B cell (primary cell): Measurements from ENCODE around the gene ARMC9. TPM values are rescaled to one million over a fixed set of nuclear protein-coding genes. Genes with fewer than 3 reads are reported as not detected.

Experiments
- ATAC-seq: fragments of 200-7000 bp; cut with Tn5 transposase; one replicate; pipeline ENCODE4 v1.10.0; 2021; ENCODE audit warnings: low read depth, mild to moderate bottlenecking, moderate number of reproducible peaks, moderate library complexity
- CTCF ChIA-PET: fragments of 350-600 bp; sonication (Branson Sonifier 250); formaldehyde crosslinking; loops from one replicate; lab custom pipeline; 2021; ENCODE audit warnings: antibody characterized with exemption, inconsistent platforms; lab: Charles Lee
- POLR2A ChIA-PET: fragments of 350-600 bp; sonication (Branson Sonifier 250); formaldehyde crosslinking; loops from one replicate; lab custom pipeline; 2021; ENCODE audit warnings: antibody characterized with exemption; lab: Charles Lee
- DNase-seq: peaks from one replicate; pipeline ENCODE4 v3.0.0; 2013
- H2AFZ ChIP-seq: 2 replicates; pipeline ENCODE4 v1.6.1; 2012; ENCODE audit warnings: mild to moderate bottlenecking, low read depth, low read length; ENCODE audit not compliant: insufficient read depth, poor library complexity, severe bottlenecking
- H3K27ac ChIP-seq, 2 donors: 1 replicate in 1 of 2; 2 replicates in 1 of 2; pipeline ENCODE4 v1.5.1; 2012 to 2013; ENCODE audit warnings: low read length in 2 of 2, mild to moderate bottlenecking in 2 of 2, moderate library complexity in 1 of 2
- H3K27me3 ChIP-seq, 4 experiments: fragments of 200-600 bp in 1 of 4; sonication (generic) in 1 of 4; replicated peaks in 1 of 4; 1 replicate in 2 of 4; 2 replicates in 2 of 4; pipeline versions ENCODE4 v1.6.1 to v1.7.0; 2013 to 2016; ENCODE audit warnings: low read length in 3 of 4, mild to moderate bottlenecking in 2 of 4, mixed read lengths in 1 of 4, moderate library complexity in 1 of 4; ENCODE audit not compliant: insufficient read depth in 4 of 4, control insufficient read depth in 3 of 4; ENCODE audit errors: control extremely low read depth in 1 of 4
- H3K36me3 ChIP-seq, 2 experiments: replicated peaks in 1 of 2; 1 replicate in 1 of 2; 2 replicates in 1 of 2; pipeline versions ENCODE4 v1.6.1 to v1.7.1; 2013; ENCODE audit warnings: low read length in 1 of 2; ENCODE audit not compliant: insufficient read depth in 2 of 2, control insufficient read depth in 1 of 2; ENCODE audit errors: control extremely low read depth in 1 of 2, extremely low read depth in 1 of 2
- H3K4me1 ChIP-seq, 2 donors: fragments of 200-600 bp in 1 of 2; sonication (generic) in 1 of 2; 1 replicate in 1 of 2; 2 replicates in 1 of 2; pipeline versions ENCODE4 v1.5.1 to v1.6.1; 2013 to 2017; ENCODE audit warnings: low read length in 2 of 2; ENCODE audit not compliant: control insufficient read depth in 2 of 2, insufficient read depth in 2 of 2
- H3K4me2 ChIP-seq: replicated peaks from 2 replicates; pipeline ENCODE3; 2012; ENCODE audit warnings: mild to moderate bottlenecking, low read depth, low read length; ENCODE audit not compliant: poor library complexity, severe bottlenecking
- H3K4me3 ChIP-seq, 5 experiments: fragments of 200-600 bp in 1 of 5; sonication (generic) in 1 of 5; 1 replicate in 3 of 5; 2 replicates in 2 of 5; pipeline versions ENCODE4 v1.5.1 to v1.7.0; 2011 to 2016; ENCODE audit warnings: low read length in 4 of 5, mild to moderate bottlenecking in 4 of 5, low read depth in 2 of 5, control low read depth in 1 of 5, moderate library complexity in 1 of 5; ENCODE audit not compliant: insufficient read depth in 1 of 5; ENCODE audit errors: control extremely low read depth in 1 of 5, extremely low read depth in 1 of 5
- H3K79me2 ChIP-seq: fragments of 200-600 bp; sonication (generic); one replicate; pipeline ENCODE4 v1.6.0; 2016; ENCODE audit warnings: low read length; ENCODE audit not compliant: control insufficient read depth, insufficient read depth
- H3K9ac ChIP-seq: fragments of 200-600 bp; sonication (generic); 2 replicates; pipeline ENCODE4 v1.6.1; 2017; ENCODE audit warnings: mild to moderate bottlenecking, low read length, moderate library complexity
- H3K9me3 ChIP-seq, 3 donors: one replicate each; pipeline versions ENCODE4 v1.6.1 to v1.7.1; 2013; ENCODE audit warnings: low read length in 2 of 3; ENCODE audit not compliant: control insufficient read depth in 2 of 3, insufficient read depth in 1 of 3; ENCODE audit errors: control extremely low read depth in 1 of 3
- H4K20me1 ChIP-seq: 2 replicates; pipeline ENCODE4 v1.6.0; 2012; ENCODE audit warnings: mild to moderate bottlenecking, low read length; ENCODE audit not compliant: insufficient read depth, control insufficient read depth, poor library complexity, severe bottlenecking
- H3K27ac Mint-ChIP-seq: one replicate; pipeline ENCODE4 v1.8.0; 2021; ENCODE audit warnings: mixed read lengths
- H3K27me3 Mint-ChIP-seq: one replicate; pipeline ENCODE4 v1.8.0; 2021; ENCODE audit warnings: mixed read lengths
- H3K4me1 Mint-ChIP-seq: one replicate; pipeline ENCODE4 v1.8.0; 2021; ENCODE audit warnings: mixed read lengths
- H3K4me3 Mint-ChIP-seq: one replicate; pipeline ENCODE4 v1.8.0; 2021; ENCODE audit warnings: mixed read lengths
- H3K9me3 Mint-ChIP-seq: one replicate; pipeline ENCODE4 v1.8.0; 2022; ENCODE audit warnings: mixed read lengths; ENCODE audit not compliant: insufficient read depth
- EZH2 ChIP-seq: IDR thresholded peaks from 2 replicates; pipeline ENCODE4 v1.6.1; 2012; ENCODE audit warnings: borderline replicate concordance, low read depth, mild to moderate bottlenecking, moderate library complexity, low read length; ENCODE audit not compliant: insufficient read depth, poor library complexity, severe bottlenecking
- WGBS: methylation state at CpG from one replicate; pipeline ENCODE4 v1.1.5; 2013; ENCODE audit warnings: missing lambda C conversion rate; ENCODE audit not compliant: insufficient coverage; 5-methylcytosine and 5-hydroxymethylcytosine counted together
- intact Hi-C: fragments of 100-400 bp; cut with micrococcal nuclease; formaldehyde crosslinking; loops from one replicate; pipeline ENCODE4 v1.10.0; 2022
- polyA plus RNA-seq: library from polyadenylated mRNA; depleted of rRNA; stranded (reverse); fragments of >200 nt; gene quantifications from 2 replicates; pipeline ENCODE4 v1.2.3, GENCODE V29; 2012
- total RNA-seq, 2 donors: library from RNA; stranded (reverse); fragments of 120-200 nt in 1 of 2; gene quantifications; 1 replicate in 1 of 2; 2 replicates in 1 of 2; pipeline versions ENCODE4 v1.2.3 to v1.2.4, GENCODE V29; 2013 to 2022
- TF ChIP-seq, protein P1 (sequence below): fragments of 200-600 bp; IDR thresholded peaks from one replicate; pipeline ENCODE4 v1.8.0; 2022; ENCODE audit warnings: antibody characterized with exemption, mild to moderate bottlenecking

ARMC9 gene
- total and polyA plus RNA-seq, 2 donors (not counting 1 experiment from before 2014, with no cell fraction given): 0.40 to 5.4 TPM

DNA sequence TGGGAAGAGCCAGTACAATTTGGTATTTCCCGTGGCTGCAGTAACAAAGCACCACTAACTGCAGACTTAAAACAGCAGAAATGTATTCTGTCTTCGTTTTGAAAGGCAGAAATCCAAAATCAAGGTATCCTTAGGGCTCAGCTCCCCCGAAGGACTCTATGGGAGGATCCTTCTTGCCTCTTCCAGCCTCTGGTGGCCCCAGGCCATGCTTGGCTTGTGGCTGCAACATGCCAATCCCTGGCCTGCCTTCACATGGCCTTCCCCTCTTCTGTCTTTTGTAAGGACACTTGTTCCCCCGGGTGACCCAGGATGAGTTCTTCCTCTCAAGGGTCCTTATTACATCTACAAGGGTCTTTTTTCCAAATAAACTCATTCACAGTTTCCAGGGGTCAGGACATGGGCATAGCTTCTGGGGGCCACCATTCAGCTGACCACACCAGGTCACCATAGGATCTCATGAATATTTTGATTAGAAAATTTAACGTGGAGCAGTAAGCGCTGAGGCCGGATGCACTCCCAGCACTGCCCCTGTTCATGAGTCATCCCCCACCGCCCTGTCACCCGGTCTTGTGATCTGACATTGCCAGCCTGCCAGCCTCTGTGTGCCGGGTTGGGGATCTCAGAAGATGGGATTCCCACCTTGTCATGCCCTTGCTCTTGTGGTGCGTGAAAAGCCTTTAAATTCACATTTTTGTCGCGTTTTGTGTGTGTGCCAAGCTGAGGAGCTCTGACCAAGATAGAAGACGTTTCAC, 135.9 kb downstream of the ARMC9 start:
- no peak for ATAC-seq
- Mint-ChIP-seq H3K4me3 (no peak overlapping the region), H3K4me1 (no peaks in the 10 kb centered on the region), H3K27me3 (no peaks in the 10 kb centered on the region), H3K9me3 (no peaks in the 10 kb centered on the region), H3K27ac (no peak overlapping the region)
- no peak overlapping the region for H2AFZ ChIP-seq
- no peaks in the 10 kb centered on the region for H3K27me3 ChIP-seq
- H3K9ac ChIP-seq: no peak overlapping the region
- H3K4me3 ChIP-seq: no peak overlapping the region
- H3K4me2 ChIP-seq: no peak overlapping the region
- no peaks in the 10 kb centered on the region for H3K4me1 ChIP-seq
- no peaks in the 10 kb centered on the region for H4K20me1 ChIP-seq
- WGBS: 94% methylated on average over 14 of the region's 14 CpGs
- TF ChIP-seq, protein P1, sequence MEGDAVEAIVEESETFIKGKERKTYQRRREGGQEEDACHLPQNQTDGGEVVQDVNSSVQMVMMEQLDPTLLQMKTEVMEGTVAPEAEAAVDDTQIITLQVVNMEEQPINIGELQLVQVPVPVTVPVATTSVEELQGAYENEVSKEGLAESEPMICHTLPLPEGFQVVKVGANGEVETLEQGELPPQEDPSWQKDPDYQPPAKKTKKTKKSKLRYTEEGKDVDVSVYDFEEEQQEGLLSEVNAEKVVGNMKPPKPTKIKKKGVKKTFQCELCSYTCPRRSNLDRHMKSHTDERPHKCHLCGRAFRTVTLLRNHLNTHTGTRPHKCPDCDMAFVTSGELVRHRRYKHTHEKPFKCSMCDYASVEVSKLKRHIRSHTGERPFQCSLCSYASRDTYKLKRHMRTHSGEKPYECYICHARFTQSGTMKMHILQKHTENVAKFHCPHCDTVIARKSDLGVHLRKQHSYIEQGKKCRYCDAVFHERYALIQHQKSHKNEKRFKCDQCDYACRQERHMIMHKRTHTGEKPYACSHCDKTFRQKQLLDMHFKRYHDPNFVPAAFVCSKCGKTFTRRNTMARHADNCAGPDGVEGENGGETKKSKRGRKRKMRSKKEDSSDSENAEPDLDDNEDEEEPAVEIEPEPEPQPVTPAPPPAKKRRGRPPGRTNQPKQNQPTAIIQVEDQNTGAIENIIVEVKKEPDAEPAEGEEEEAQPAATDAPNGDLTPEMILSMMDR: no peak
- no peak for TF ChIP-seq EZH2
- H3K9me3 ChIP-seq: no peaks in the 10 kb centered on the region
- no peak for DNase-seq
- CTCF ChIA-PET: no interaction called here
- no peaks in the 10 kb centered on the region for H3K79me2 ChIP-seq
- POLR2A ChIA-PET: no interaction called here
- intact Hi-C loops: no loop called here
- H3K36me3 ChIP-seq: no peaks in the 10 kb centered on the region
- no peak overlapping the region for H3K27ac ChIP-seq

DNA sequence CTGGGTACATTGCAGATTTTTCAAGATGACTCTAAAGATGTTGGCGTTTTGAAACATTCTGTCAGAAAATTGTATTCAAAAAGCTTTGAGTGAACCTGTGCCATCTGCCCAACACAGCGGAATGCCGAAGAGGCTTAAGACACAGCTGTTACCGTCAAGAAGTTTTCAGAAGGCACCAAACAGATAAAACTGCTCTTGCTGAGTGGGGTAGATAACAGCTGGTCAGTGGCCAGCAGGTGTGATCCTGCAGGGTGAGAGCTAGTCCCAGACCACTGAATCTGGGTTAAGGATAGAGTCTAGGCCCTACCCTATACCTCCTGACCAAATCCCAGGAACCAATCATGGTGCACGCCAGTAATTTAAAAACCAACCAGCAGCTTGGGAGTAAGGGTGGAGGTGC, 136.6 kb downstream of the ARMC9 start:
- Histone ChIP-seq H3K4me1 (no peaks in the 10 kb centered on the region), H3K4me2 (no peak overlapping the region), H3K9me3 (no peaks in the 10 kb centered on the region), H4K20me1 (no peaks in the 10 kb centered on the region), H3K4me3 (no peak overlapping the region), H3K36me3 (no peaks in the 10 kb centered on the region), H3K27ac (no peak overlapping the region), H3K79me2 (no peaks in the 10 kb centered on the region), H2AFZ (no peak overlapping the region), H3K27me3 (no peaks in the 10 kb centered on the region), H3K9ac (no peak overlapping the region)
- 94% methylated on average over 3 of the region's 5 CpGs for WGBS
- CTCF ChIA-PET: interaction anchor here (1.4 kb wide), 1 partner anchor 59 kb away, joined by 3 read pairs; no protein-coding TSS in a partner anchor
- Mint-ChIP-seq H3K4me1 (no peaks in the 10 kb centered on the region), H3K9me3 (no peaks in the 10 kb centered on the region), H3K27ac (no peak overlapping the region), H3K27me3 (no peaks in the 10 kb centered on the region), H3K4me3 (no peak overlapping the region)
- POLR2A ChIA-PET: no interaction called here
- intact Hi-C loops: no loop called here
- DNase-seq (no peak), ATAC-seq (no peak)
- TF ChIP-seq EZH2: no peak
- TF ChIP-seq, protein P1: no peak
